ENCODE measurements around the gene RPS6KA5.

DNA sequence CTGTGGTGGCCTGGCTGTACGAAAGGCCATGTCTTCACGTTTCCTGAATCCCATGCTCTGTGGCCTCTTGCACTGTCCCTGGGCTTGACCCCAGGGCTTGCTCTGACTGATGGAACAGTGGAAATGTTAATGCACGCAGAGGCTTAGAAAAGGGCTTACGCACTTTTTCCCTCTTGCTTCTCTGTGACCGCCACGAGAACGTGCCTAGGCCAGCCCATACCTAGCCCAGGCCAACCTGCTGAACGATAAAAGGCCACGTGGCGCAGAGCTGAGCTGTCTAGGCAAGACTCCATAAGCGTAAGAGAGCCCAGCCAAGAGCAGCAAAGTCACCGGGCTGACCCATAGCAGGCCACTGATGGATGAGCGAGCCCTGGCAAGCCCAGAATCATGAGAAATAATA, 262.5 kb downstream of the RPS6KA5 start:
- TF ChIP-seq ZNF274 (IDR thresholded peaks at IDR 0.05; ENCODE audit: low read depth, low read length) (no peak), YY1 (IDR thresholded peaks at IDR 0.05; ENCODE audit: extremely low read depth, insufficient replicate concordance, low read depth, low read length) (no peak), EZH2 (IDR thresholded peaks at IDR 0.05) (no peak), POLR2A (IDR thresholded peaks at IDR 0.05; ENCODE audit: borderline replicate concordance, extremely low read depth, insufficient read depth, insufficient read length) (no peak), FOSL1 (IDR thresholded peaks at IDR 0.05; ENCODE audit: low read depth) (no peak)
- TF ChIP-seq, protein P1, sequence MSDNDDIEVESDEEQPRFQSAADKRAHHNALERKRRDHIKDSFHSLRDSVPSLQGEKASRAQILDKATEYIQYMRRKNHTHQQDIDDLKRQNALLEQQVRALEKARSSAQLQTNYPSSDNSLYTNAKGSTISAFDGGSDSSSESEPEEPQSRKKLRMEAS (IDR thresholded peaks at IDR 0.05): no peak

Measured in HCT116 (cell line).